HCT116 (cell line): ENCODE data around the gene IL18RAP.

Experiments
- EGR1 ChIP-seq: IDR thresholded peaks from 2 replicates; pipeline ENCODE4 v1.6.1; 2012; ENCODE audit warnings: low read depth
- EZH2 ChIP-seq: fragments of 200-600 bp; sonication (generic); IDR thresholded peaks from 2 replicates; pipeline ENCODE4 v1.6.1; 2017; ENCODE audit warnings: antibody characterized with exemption, mixed run types
- JUND ChIP-seq: IDR thresholded peaks from 2 replicates; pipeline ENCODE4 v1.6.1; 2012
- POLR2A ChIP-seq: IDR thresholded peaks from 2 replicates; pipeline ENCODE4 v1.7.0; 2011; ENCODE audit warnings: borderline replicate concordance; ENCODE audit not compliant: insufficient read depth, insufficient read length; ENCODE audit errors: extremely low read depth
- POLR2AphosphoS5 ChIP-seq: IDR thresholded peaks from 2 replicates; pipeline ENCODE4 v1.6.1; 2011; ENCODE audit warnings: mild to moderate bottlenecking, low read depth, low read length, moderate library complexity
- TF ChIP-seq, protein P1 (sequence below), 3 experiments: fragments of 200-600 bp in 1 of 3; sonication (generic) in 1 of 3; IDR thresholded peaks in 2 of 3; conservative IDR thresholded peaks in 1 of 3; 2 replicates each; pipeline ENCODE4 v1.5.1; 2012 to 2017; ENCODE audit warnings: low read depth in 2 of 3, low read length in 2 of 3, antibody characterized with exemption in 1 of 3, borderline replicate concordance in 1 of 3, control low read depth in 1 of 3, mild to moderate bottlenecking in 1 of 3, mixed read lengths in 1 of 3, mixed run types in 1 of 3, moderate library complexity in 1 of 3; ENCODE audit not compliant: insufficient read depth in 1 of 3

DNA sequence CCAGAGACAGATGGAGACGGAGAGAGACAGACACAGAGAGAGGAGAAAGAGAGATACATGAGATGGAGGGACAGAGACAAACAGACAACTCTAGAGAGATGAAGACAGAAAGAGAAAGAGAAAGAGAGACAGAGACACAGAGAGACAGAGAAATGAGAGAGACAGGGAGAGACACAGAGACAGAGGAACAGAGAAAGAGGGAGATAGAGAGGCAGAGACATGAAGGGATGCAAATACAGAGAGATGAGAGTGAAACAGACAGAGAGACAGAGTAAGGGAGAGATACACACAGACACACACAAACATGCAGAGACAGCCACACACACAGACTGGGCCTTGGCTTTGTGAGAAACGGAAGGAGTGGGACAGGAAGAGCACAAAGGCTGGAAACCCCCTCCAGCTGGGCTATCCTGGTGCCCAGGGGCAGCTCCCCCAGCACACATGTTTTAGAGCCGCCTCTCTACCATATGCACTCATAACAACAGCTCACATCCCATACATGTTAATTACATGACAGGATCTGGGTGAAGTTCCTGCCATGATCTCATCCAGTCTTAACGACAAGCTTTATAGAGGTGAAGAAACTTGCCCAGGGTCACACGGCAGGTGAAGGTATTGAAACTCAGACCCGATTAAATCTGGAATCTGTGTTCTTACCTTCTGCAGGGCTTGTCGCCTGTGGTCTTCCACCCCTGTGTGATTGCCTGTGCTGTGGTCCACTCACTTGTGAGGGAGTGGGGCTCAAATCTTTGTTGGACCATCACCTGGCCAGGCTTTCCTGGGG lies 35.0 kb upstream of the IL18RAP start:
- TF ChIP-seq, protein P1, sequence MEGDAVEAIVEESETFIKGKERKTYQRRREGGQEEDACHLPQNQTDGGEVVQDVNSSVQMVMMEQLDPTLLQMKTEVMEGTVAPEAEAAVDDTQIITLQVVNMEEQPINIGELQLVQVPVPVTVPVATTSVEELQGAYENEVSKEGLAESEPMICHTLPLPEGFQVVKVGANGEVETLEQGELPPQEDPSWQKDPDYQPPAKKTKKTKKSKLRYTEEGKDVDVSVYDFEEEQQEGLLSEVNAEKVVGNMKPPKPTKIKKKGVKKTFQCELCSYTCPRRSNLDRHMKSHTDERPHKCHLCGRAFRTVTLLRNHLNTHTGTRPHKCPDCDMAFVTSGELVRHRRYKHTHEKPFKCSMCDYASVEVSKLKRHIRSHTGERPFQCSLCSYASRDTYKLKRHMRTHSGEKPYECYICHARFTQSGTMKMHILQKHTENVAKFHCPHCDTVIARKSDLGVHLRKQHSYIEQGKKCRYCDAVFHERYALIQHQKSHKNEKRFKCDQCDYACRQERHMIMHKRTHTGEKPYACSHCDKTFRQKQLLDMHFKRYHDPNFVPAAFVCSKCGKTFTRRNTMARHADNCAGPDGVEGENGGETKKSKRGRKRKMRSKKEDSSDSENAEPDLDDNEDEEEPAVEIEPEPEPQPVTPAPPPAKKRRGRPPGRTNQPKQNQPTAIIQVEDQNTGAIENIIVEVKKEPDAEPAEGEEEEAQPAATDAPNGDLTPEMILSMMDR (IDR thresholded peaks at IDR 0.05 in 2 of 3, conservative IDR thresholded peaks at IDR 0.05 in 1 of 3; ENCODE audit: borderline replicate concordance in 1 of 3, insufficient read depth in 1 of 3, low read depth in 2 of 3, low read length in 2 of 3): no peak
- no peak for TF ChIP-seq EZH2
- TF ChIP-seq POLR2AphosphoS5: no peak
- TF ChIP-seq POLR2A: no peak
- TF ChIP-seq EGR1: no peak
- TF ChIP-seq JUND: no peak
